ENCODE results near the gene CD36.

The CD36 gene

DNA sequence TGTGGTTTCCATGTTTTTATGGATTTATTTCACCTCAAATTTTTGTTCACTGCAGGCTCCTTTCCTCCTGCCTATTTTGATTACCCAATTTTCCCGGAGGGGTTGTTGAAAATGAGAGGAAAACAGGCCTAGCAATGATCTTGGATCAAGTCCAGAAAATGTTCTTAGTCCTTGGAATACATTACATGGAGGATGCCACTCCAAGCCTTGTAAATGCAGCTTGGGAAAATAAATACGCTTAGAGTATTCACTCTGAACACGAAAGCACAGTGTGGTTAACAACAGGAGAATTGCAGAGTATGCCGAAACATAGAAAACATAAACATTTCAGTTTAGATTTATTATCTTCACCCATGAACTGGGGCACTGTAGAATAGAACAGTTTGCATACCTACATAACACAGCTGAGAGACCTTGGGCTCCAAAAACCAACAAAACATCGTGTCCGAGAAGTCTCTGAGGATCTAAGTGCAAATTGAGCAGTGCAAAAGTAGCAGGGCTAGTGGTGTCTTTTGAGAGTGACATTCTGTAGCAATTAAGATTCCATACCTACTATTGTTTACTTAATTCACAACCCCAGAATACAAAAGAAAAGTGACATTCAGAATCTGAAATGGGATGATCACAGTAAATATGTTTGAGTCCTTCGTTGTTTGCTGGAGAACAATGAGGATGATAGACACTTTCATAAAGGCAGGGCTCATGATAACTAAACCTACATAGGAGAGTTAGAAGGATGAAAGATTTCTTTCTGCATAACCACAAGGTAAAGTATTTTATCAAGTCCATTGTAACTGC is 7.6 kb upstream of the CD36 start:
- POLR2A ChIA-PET = no interaction called here
- H3K4me3 ChIP-seq (ENCODE audit: low read depth, low read length) = no peak overlapping the region

DNA sequence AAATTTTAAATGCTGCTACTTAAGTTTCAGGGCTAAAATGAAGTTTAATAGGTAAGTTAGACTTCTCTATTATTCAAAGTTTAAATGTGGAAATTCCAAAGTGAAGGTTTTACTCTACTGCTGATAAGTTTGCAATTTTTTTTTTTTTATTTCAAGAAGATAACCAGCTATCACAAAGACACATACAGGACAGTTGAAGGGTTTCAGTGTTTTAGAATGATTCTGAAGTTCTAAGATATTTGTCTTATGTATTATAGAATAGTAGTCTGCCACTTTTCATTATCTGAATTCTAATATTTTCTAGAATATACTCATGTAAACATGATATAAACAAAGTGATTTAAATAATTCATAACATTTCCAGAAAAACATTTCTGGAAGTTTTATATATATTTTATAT is 7.0 kb upstream of the CD36 start:
- Histone ChIP-seq H3K9me3 (ENCODE audit: control insufficient read depth, insufficient read depth, low read depth, low read length) (no peaks in the 10 kb centered on the region), H3K27ac (ENCODE audit: extremely low read depth, low read depth, low read length) (no peak overlapping the region), H3K4me1 (ENCODE audit: control insufficient read depth, insufficient read depth, low read length) (peaks cover 4% of the 10 kb centered on the region; the same call in 1 of the 2 replicates), H3K4me3 (ENCODE audit: low read depth, low read length) (no peak overlapping the region), H3K36me3 (ENCODE audit: control insufficient read depth in 2 of 2, insufficient read depth in 1 of 2, low read length in 2 of 2) (no peaks in the 10 kb centered on the region)
- TF ChIP-seq RBAK (tag by site-specific recombination; IDR thresholded peaks at IDR 0.05) = no peak
- no peak for TF ChIP-seq ZNF658 (tag by site-specific recombination; IDR thresholded peaks at IDR 0.05)
- TF ChIP-seq, protein P1, sequence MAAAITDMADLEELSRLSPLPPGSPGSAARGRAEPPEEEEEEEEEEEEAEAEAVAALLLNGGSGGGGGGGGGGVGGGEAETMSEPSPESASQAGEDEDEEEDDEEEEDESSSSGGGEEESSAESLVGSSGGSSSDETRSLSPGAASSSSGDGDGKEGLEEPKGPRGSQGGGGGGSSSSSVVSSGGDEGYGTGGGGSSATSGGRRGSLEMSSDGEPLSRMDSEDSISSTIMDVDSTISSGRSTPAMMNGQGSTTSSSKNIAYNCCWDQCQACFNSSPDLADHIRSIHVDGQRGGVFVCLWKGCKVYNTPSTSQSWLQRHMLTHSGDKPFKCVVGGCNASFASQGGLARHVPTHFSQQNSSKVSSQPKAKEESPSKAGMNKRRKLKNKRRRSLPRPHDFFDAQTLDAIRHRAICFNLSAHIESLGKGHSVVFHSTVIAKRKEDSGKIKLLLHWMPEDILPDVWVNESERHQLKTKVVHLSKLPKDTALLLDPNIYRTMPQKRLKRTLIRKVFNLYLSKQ (tag by site-specific recombination; IDR thresholded peaks at IDR 0.05; ENCODE audit: borderline replicate concordance) = no peak
- TF ChIP-seq ZNF214 (tag by site-specific recombination; IDR thresholded peaks at IDR 0.05; ENCODE audit: borderline replicate concordance) = no peak
- ChIA-PET CTCF (interaction anchor here (0.6 kb wide), 1 partner anchor 162 kb away, joined by 3 read pairs; no protein-coding TSS in a partner anchor), POLR2A (no interaction called here)

More for the DNA sequence above, 7.6 kb upstream of the CD36 start:
- no peaks in the 10 kb centered on the region for H3K9me3 ChIP-seq (ENCODE audit: control insufficient read depth, insufficient read depth, low read depth, low read length)
- CTCF ChIA-PET = no interaction called here
- TF ChIP-seq IKZF3 (tag by site-specific recombination; IDR thresholded peaks at IDR 0.05) (peak; percentile 61; the same call in 1 of the 2 replicates), ZSCAN30 (tag by site-specific recombination; IDR thresholded peaks at IDR 0.05) (peak; percentile 18; the same call in 1 of the 2 replicates), ZNF223 (tag by site-specific recombination; IDR thresholded peaks at IDR 0.05) (no peak), FEZF1 (tag by site-specific recombination; IDR thresholded peaks at IDR 0.05) (peak; percentile 73), ZBTB21 (tag by site-specific recombination; IDR thresholded peaks at IDR 0.05) (0 out of 2 replicates have a peak, but pooled peaks have one; percentile 18), ZNF112 (tag by site-specific recombination; IDR thresholded peaks at IDR 0.05) (no peak), ZNF660 (tag by site-specific recombination; IDR thresholded peaks at IDR 0.05) (0 out of 2 replicates have a peak, but pooled peaks have one; percentile 21)
- TF ChIP-seq, protein P2, sequence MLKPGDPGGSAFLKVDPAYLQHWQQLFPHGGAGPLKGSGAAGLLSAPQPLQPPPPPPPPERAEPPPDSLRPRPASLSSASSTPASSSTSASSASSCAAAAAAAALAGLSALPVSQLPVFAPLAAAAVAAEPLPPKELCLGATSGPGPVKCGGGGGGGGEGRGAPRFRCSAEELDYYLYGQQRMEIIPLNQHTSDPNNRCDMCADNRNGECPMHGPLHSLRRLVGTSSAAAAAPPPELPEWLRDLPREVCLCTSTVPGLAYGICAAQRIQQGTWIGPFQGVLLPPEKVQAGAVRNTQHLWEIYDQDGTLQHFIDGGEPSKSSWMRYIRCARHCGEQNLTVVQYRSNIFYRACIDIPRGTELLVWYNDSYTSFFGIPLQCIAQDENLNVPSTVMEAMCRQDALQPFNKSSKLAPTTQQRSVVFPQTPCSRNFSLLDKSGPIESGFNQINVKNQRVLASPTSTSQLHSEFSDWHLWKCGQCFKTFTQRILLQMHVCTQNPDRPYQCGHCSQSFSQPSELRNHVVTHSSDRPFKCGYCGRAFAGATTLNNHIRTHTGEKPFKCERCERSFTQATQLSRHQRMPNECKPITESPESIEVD (tag by site-specific recombination; IDR thresholded peaks at IDR 0.05) = 0 out of 2 replicates have a peak, but pooled peaks have one; percentile 26
- TF ChIP-seq, protein P3, sequence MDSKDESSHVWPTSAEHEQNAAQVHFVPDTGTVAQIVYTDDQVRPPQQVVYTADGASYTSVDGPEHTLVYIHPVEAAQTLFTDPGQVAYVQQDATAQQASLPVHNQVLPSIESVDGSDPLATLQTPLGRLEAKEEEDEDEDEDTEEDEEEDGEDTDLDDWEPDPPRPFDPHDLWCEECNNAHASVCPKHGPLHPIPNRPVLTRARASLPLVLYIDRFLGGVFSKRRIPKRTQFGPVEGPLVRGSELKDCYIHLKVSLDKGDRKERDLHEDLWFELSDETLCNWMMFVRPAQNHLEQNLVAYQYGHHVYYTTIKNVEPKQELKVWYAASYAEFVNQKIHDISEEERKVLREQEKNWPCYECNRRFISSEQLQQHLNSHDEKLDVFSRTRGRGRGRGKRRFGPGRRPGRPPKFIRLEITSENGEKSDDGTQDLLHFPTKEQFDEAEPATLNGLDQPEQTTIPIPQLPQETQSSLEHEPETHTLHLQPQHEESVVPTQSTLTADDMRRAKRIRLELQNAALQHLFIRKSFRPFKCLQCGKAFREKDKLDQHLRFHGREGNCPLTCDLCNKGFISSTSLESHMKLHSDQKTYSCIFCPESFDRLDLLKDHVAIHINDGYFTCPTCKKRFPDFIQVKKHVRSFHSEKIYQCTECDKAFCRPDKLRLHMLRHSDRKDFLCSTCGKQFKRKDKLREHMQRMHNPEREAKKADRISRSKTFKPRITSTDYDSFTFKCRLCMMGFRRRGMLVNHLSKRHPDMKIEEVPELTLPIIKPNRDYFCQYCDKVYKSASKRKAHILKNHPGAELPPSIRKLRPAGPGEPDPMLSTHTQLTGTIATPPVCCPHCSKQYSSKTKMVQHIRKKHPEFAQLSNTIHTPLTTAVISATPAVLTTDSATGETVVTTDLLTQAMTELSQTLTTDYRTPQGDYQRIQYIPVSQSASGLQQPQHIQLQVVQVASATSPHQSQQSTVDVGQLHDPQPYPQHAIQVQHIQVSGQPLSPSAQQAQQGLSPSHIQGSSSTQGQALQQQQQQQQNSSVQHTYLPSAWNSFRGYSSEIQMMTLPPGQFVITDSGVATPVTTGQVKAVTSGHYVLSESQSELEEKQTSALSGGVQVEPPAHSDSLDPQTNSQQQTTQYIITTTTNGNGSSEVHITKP (tag by site-specific recombination; IDR thresholded peaks at IDR 0.05) = peak; percentile 41; the same call in 1 of the 2 replicates
- TF ChIP-seq, protein P4, sequence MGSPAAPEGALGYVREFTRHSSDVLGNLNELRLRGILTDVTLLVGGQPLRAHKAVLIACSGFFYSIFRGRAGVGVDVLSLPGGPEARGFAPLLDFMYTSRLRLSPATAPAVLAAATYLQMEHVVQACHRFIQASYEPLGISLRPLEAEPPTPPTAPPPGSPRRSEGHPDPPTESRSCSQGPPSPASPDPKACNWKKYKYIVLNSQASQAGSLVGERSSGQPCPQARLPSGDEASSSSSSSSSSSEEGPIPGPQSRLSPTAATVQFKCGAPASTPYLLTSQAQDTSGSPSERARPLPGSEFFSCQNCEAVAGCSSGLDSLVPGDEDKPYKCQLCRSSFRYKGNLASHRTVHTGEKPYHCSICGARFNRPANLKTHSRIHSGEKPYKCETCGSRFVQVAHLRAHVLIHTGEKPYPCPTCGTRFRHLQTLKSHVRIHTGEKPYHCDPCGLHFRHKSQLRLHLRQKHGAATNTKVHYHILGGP (tag by site-specific recombination; IDR thresholded peaks at IDR 0.05) = peak; percentile 87
- TF ChIP-seq, protein P5, sequence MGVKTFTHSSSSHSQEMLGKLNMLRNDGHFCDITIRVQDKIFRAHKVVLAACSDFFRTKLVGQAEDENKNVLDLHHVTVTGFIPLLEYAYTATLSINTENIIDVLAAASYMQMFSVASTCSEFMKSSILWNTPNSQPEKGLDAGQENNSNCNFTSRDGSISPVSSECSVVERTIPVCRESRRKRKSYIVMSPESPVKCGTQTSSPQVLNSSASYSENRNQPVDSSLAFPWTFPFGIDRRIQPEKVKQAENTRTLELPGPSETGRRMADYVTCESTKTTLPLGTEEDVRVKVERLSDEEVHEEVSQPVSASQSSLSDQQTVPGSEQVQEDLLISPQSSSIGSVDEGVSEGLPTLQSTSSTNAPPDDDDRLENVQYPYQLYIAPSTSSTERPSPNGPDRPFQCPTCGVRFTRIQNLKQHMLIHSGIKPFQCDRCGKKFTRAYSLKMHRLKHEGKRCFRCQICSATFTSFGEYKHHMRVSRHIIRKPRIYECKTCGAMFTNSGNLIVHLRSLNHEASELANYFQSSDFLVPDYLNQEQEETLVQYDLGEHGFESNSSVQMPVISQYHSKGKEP (tag by site-specific recombination; IDR thresholded peaks at IDR 0.05) = peak; percentile 71
- H3K27ac ChIP-seq (ENCODE audit: extremely low read depth, low read depth, low read length) = peak overlapping the region; percentile 19; the same call in 1 of the 2 replicates
- H3K36me3 ChIP-seq (ENCODE audit: control insufficient read depth in 2 of 2, insufficient read depth in 1 of 2, low read length in 2 of 2) = no peaks in the 10 kb centered on the region
- peaks cover 4% of the 10 kb centered on the region; the same call in 1 of the 2 replicates for H3K4me1 ChIP-seq (ENCODE audit: control insufficient read depth, insufficient read depth, low read length)
